Esophagus squamous epithelium (tissue), 5 donors: Measurements from ENCODE around the gene ILKAP. TPM values are rescaled to one million over a fixed set of nuclear protein-coding genes. Genes with fewer than 3 reads are reported as not detected.

ENCODE experiments used
- DNase-seq: peaks from one replicate; lab custom pipeline; 2025; lab: John Stamatoyannopoulos, UW
- H3K27ac ChIP-seq, 4 donors: fragments of 200-600 bp; sonication (generic); one replicate each; pipeline ENCODE4 v1.5.1; 2016 to 2019; ENCODE audit warnings: mild to moderate bottlenecking in 1 of 4
- H3K27me3 ChIP-seq, 4 donors: fragments of 200-600 bp; sonication (generic); 1 replicate in 3 of 4; 2 replicates in 1 of 4; pipeline versions ENCODE4 v1.5.1 to v1.6.0; 2017 to 2021; ENCODE audit warnings: antibody characterized with exemption in 1 of 4
- H3K36me3 ChIP-seq, 3 donors: fragments of 200-600 bp; sonication (generic); one replicate each; pipeline ENCODE4 v1.5.1; 2016 to 2019
- H3K4me1 ChIP-seq, 3 donors: fragments of 200-600 bp; sonication (generic); one replicate each; pipeline ENCODE4 v1.5.1; 2017 to 2019
- H3K4me3 ChIP-seq, 4 donors: fragments of 200-600 bp; sonication (generic); 1 replicate in 3 of 4; 2 replicates in 1 of 4; pipeline ENCODE4 v1.5.1; 2016 to 2019; ENCODE audit warnings: mild to moderate bottlenecking in 2 of 4, moderate library complexity in 1 of 4
- H3K9me3 ChIP-seq, 3 donors: fragments of 200-600 bp; sonication (generic); one replicate each; pipeline ENCODE4 v1.5.1; 2016 to 2019
- CTCF ChIP-seq, 6 experiments: fragments of 450-650 bp in 4 of 6; fragments of 200-600 bp in 2 of 6; sonication (generic) in 2 of 6; IDR thresholded peaks; one replicate each; pipeline ENCODE4 v1.5.1; 2016 to 2019; ENCODE audit warnings: antibody characterized with exemption in 6 of 6, mild to moderate bottlenecking in 4 of 6, moderate library complexity in 4 of 6
- POLR2A ChIP-seq, 4 donors: fragments of 450-650 bp; IDR thresholded peaks; one replicate each; pipeline ENCODE4 v1.6.1; 2017; ENCODE audit warnings: antibody characterized with exemption in 4 of 4, mild to moderate bottlenecking in 4 of 4, moderate library complexity in 3 of 4
- WGBS, 2 donors: methylation state at CpG; one replicate each; pipeline ENCODE4 v1.1.5; 2018; 5-methylcytosine and 5-hydroxymethylcytosine counted together
- intact Hi-C: fragments of 100-400 bp; cut with DNase I; formaldehyde crosslinking; loops from one replicate; pipeline ENCODE4 v1.15.0; 2022
- total RNA-seq, 4 donors: library from RNA; depleted of rRNA; stranded (reverse); fragments of >200 nt; gene quantifications; one replicate each; pipeline ENCODE4 v1.1.0, GENCODE V29; 2016
- donor health status: DM: yes; HTN: yes; CAD: no.

Gene ILKAP
- total RNA-seq, 4 donors from 2014 or later, result 13.3 to 38.3 (median 20.7) TPM

DNA sequence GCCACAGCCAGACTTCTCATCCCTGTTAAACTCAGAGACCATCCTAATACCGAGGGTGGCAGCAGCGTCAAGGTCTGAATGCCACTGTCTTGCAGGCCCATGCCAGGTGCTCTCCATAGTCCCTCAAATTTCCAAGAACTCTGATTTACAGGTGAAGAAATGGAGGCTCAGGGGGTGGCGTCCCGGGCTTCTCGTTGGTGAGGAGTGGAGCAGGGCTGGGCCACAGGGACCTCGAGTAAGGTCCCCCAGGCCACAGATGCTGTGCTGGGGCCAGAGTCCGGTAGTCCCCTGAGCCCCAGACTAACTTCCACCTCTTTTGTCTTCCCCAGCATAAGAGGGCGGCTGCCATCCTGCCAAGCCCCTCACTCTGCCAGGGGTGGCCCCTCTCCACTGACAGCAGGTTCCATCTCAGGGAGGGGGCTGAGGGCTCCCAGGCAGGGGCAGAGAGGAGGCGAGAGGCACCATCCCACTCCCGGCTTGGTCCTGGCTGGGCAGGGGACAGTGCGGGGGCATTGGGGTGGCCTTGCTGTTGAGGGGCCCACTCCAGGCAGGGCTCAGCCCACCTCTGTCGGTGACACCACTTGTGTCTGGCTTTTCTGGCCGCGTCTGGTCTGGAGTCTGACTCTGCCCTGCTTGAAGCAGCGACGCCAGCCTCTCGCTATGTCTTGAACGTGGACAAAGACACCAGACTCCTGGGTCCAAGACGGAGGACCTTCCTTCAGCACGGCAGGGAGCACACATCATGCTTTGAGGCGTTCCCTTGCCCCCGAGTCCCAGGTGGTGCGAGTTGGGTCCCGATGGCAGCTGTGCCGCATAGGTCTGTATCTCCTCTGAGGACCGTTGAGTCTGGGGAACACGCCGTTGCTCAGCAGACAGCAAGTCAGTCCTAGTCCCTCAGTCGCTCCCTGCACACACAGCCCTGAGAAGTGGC lies 80.9 kb downstream of the ILKAP start:
- Histone ChIP-seq H3K9me3 (no peaks in the 10 kb centered on the region), H3K4me1 (peaks cover 0 to 15% (median 0%) of the 10 kb centered on the region in 3 donors), H3K4me3 (no peak overlapping the region), H3K27me3 (peaks cover 0 to 24% (median 0%) of the 10 kb centered on the region in 4 donors), H3K27ac (no peak overlapping the region), H3K36me3 (no peaks in the 10 kb centered on the region)
- 82 to 83% methylated on average over 8 to 12 of the region's 29 CpGs for WGBS, 2 donors
- no peak for DNase-seq
- TF ChIP-seq POLR2A (IDR thresholded peaks at IDR 0.05) (no peak), CTCF (IDR thresholded peaks at IDR 0.05) (no peak)
- intact Hi-C loops, result no loop called here

- DNase-seq, result no peak
- Histone ChIP-seq H3K4me3 (no peak overlapping the region), H3K27ac (no peak overlapping the region), H3K9me3 (no peaks in the 10 kb centered on the region), H3K27me3 (peaks cover 0 to 32% (median 0%) of the 10 kb centered on the region in 4 donors), H3K4me1 (peaks cover 0 to 8% (median 0%) of the 10 kb centered on the region in 3 donors), H3K36me3 (no peaks in the 10 kb centered on the region)
- WGBS, 2 donors, result 86 to 91% methylated on average over 2 to 8 of the region's 27 CpGs
- intact Hi-C loops, result no loop called here
- TF ChIP-seq POLR2A (IDR thresholded peaks at IDR 0.05), result no peak
- no peak for TF ChIP-seq CTCF (IDR thresholded peaks at IDR 0.05)
Measured at GRCh38 chr2:238121511-238122286, 81.8 kb downstream of the ILKAP start.

DNA sequence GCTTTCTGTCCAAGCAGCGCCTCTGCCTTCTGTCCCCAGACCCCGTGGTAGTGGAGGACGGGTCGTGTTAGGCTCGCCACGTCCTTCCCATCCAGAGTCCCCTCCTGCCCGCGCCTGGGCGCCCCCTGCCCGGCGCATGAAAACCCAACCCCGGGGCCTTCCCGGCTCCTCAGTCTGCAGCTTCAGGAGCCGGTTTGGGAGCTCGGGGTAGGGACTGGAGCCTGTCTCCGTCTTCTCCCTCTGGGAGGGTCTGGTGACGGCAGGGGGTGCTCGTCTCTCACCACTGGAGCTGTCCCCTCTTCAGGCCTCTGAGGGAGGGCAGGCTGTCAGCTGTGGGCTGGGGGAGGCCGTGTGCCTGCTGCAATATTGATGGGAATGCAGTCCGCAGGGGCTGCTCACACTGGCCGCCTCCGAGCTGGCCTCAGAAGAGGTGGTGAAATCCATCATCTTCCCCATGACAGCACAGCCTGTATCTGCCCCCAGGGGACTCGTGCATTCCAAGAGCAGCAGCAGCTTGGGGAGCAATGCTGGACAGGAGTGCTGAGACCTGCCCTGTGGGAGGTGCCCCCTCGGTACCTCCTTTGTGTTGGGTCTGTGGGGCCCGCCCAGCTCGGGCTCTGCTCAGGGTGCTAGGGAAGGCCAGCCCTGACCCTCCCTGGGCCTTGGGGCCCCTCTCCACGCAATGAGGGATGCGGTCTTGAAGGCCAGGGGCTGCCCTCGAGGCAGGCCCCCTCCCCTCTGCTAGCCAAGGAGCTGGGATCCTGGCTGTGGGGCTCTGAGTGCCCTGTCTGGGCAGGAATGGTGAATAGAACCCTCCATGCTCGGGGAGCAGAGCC lies 82.8 kb downstream of the ILKAP start:
- intact Hi-C loops, result no loop called here
- no peak overlapping the region for H3K27ac ChIP-seq
- H3K27me3 ChIP-seq, result peaks cover 0 to 42% (median 0%) of the 10 kb centered on the region in 4 donors
- peaks cover 0 to 8% (median 0%) of the 10 kb centered on the region in 3 donors for H3K4me1 ChIP-seq
- no peaks in the 10 kb centered on the region for H3K36me3 ChIP-seq
- 34 to 42% methylated on average over 5 to 9 of the region's 30 CpGs for WGBS, 2 donors
- H3K9me3 ChIP-seq, result no peaks in the 10 kb centered on the region
- H3K4me3 ChIP-seq, result no peak overlapping the region
- TF ChIP-seq CTCF (IDR thresholded peaks at IDR 0.05) (no peak), POLR2A (IDR thresholded peaks at IDR 0.05) (no peak)
- DNase-seq, result no peak

Other genes with a start within 250 kb of the ILKAP start
- 10 to 100 TPM; 54.9 to 84.7 (median 64.8) TPM for gene UBE2F, start 236.7 kb downstream of the ILKAP start, total RNA-seq
- gene SCLY, start 142.7 kb downstream of the ILKAP start, total RNA-seq, result 10 to 100 TPM in 2 of 4 donors, 1 to 10 TPM in 2; 3.0 to 14.0 (median 11.4) TPM
- gene ESPNL, start 103.4 kb downstream of the ILKAP start, total RNA-seq, result 1 to 10 TPM in 1 of 4 donors, under 1 TPM in 2, not detected in 1; 0.04 to 1.3 (median 0.88) TPM
- under 1 TPM in 3 of 4 donors, not detected in 1; 0.09 to 0.38 (median 0.18) TPM for gene KLHL30, start 65.0 kb downstream of the ILKAP start, total RNA-seq
- under 1 TPM in 1 of 4 donors, not detected in 3; 0.19 TPM for gene ERFE, start 44.7 kb downstream of the ILKAP start, total RNA-seq
- gene HES6, start 36.3 kb upstream of the ILKAP start, total RNA-seq, result 1 to 10 TPM; 3.1 to 5.1 (median 4.2) TPM
- gene PER2, start 84.9 kb upstream of the ILKAP start, total RNA-seq, result 10 to 100 TPM in 2 of 4 donors, 1 to 10 TPM in 2; 6.2 to 28.0 (median 12.0) TPM
- gene TRAF3IP1, start 116.8 kb upstream of the ILKAP start, total RNA-seq, result 10 to 100 TPM in 1 of 4 donors, 1 to 10 TPM in 3; 5.4 to 13.5 (median 9.8) TPM
- gene ASB1, start 223.2 kb upstream of the ILKAP start, total RNA-seq, result 10 to 100 TPM in 1 of 4 donors, 1 to 10 TPM in 3; 3.9 to 17.7 (median 8.9) TPM